HepG2 (cell line): ENCODE measurements around the gene ASCL2. TPM values are rescaled to one million over a fixed set of nuclear protein-coding genes. Genes with fewer than 3 reads are reported as not detected.
A peak's percentile ranks its signal among the peaks of the same experiment; 100 is the strongest.

ENCODE experiments used
- CBX2 ChIP-seq, 2 experiments: fragments of 200-600 bp in 1 of 2; sonication (generic); formaldehyde crosslinking in 1 of 2; IDR thresholded peaks; 2 replicates each; pipeline versions ENCODE4 v1.7.0 to v1.8.1; 2018 to 2022; ENCODE audit warnings: low read depth in 2 of 2, low read length in 1 of 2, mild to moderate bottlenecking in 1 of 2, missing genetic modification reagents in 1 of 2
- HOXA5 ChIP-seq: sonication (generic); formaldehyde crosslinking; IDR thresholded peaks from 2 replicates; pipeline ENCODE4 v1.4.0; 2020; ENCODE audit warnings: missing genetic modification reagents
- MXI1 ChIP-seq: IDR thresholded peaks from 3 replicates; pipeline ENCODE4 v1.6.1; 2012; ENCODE audit warnings: low read depth, low read length, inconsistent platforms, borderline replicate concordance
- NONO ChIP-seq, 2 experiments: fragments of 450-650 bp in 1 of 2; sonication (generic) in 1 of 2; formaldehyde crosslinking in 1 of 2; IDR thresholded peaks in 1 of 2; conservative IDR thresholded peaks in 1 of 2; 2 replicates each; pipeline versions ENCODE4 v1.6.1 to v1.8.0; 2017 to 2022; ENCODE audit warnings: mild to moderate bottlenecking in 1 of 2, missing genetic modification reagents in 1 of 2, moderate library complexity in 1 of 2
- PRPF4 ChIP-seq: fragments of 200-400 bp; formaldehyde crosslinking; IDR thresholded peaks from 2 replicates; pipeline ENCODE4 v1.6.1; 2016; ENCODE audit warnings: low read length, low read depth; ENCODE audit not compliant: poor library complexity, severe bottlenecking
- RORA ChIP-seq: sonication (generic); formaldehyde crosslinking; IDR thresholded peaks from 2 replicates; pipeline ENCODE4 v1.5.0; 2020; ENCODE audit warnings: mild to moderate bottlenecking, missing genetic modification reagents, moderate library complexity
- SIX4 ChIP-seq: sonication (generic); formaldehyde crosslinking; IDR thresholded peaks from 2 replicates; pipeline ENCODE4 v1.4.0; 2020; ENCODE audit warnings: missing genetic modification reagents
- U2AF1 ChIP-seq: fragments of 200-400 bp; formaldehyde crosslinking; optimal IDR thresholded peaks from 2 replicates; pipeline ENCODE3; 2017; ENCODE audit warnings: mild to moderate bottlenecking, low read depth, low read length
- XRCC5 ChIP-seq: fragments of 200-400 bp; formaldehyde crosslinking; optimal IDR thresholded peaks from 2 replicates; pipeline ENCODE3; 2017; ENCODE audit warnings: mild to moderate bottlenecking, low read length
- ZFX ChIP-seq: sonication (generic); formaldehyde crosslinking; IDR thresholded peaks from 2 replicates; pipeline ENCODE4 v1.4.0; 2020; ENCODE audit warnings: mild to moderate bottlenecking, low read depth, missing genetic modification reagents, moderate library complexity
- ZNF232 ChIP-seq: sonication (generic); formaldehyde crosslinking; IDR thresholded peaks from 2 replicates; pipeline ENCODE4 v1.4.0; 2020; ENCODE audit warnings: missing genetic modification reagents, borderline replicate concordance
- ZNF235 ChIP-seq: sonication (generic); formaldehyde crosslinking; IDR thresholded peaks from 2 replicates; pipeline ENCODE4 v1.8.1; 2023; ENCODE audit warnings: mild to moderate bottlenecking, missing genetic modification reagents, borderline replicate concordance
- ZNF451 ChIP-seq: sonication (generic); formaldehyde crosslinking; IDR thresholded peaks from 2 replicates; pipeline ENCODE4 v1.5.0; 2020; ENCODE audit warnings: mild to moderate bottlenecking, missing genetic modification reagents
- ZNF510 ChIP-seq: sonication (generic); formaldehyde crosslinking; IDR thresholded peaks from 2 replicates; pipeline ENCODE4 v1.4.0; 2020; ENCODE audit warnings: low read depth, mild to moderate bottlenecking, missing genetic modification reagents
- ZNF563 ChIP-seq: sonication (generic); formaldehyde crosslinking; IDR thresholded peaks from 2 replicates; pipeline ENCODE4 v1.8.0; 2022; ENCODE audit warnings: mild to moderate bottlenecking, moderate library complexity, missing genetic modification reagents
- ZNF567 ChIP-seq: sonication (generic); formaldehyde crosslinking; IDR thresholded peaks from 2 replicates; pipeline ENCODE4 v1.8.1; 2023; ENCODE audit warnings: mild to moderate bottlenecking, missing genetic modification reagents, borderline replicate concordance
- ZNF678 ChIP-seq: sonication (generic); formaldehyde crosslinking; IDR thresholded peaks from 2 replicates; pipeline ENCODE4 v1.4.0; 2020; ENCODE audit warnings: mild to moderate bottlenecking, missing genetic modification reagents
- polyA plus RNA-seq, 8 experiments: library from polyadenylated mRNA; depleted of rRNA in 3 of 8; stranded (reverse) in 7 of 8; unstranded in 1 of 8; fragments of >200 nt; fragmentation: Illumina TruSeq in 4 of 8; extraction: Trizol in 4 of 8; gene quantifications; 2 replicates each; pipeline versions ENCODE4 v1.2.1 to v1.2.3, GENCODE V29; 2011 to 2016; ENCODE audit warnings: low read depth in 4 of 8, missing spikeins in 1 of 8, mixed read lengths in 1 of 8; ENCODE audit not compliant: insufficient read depth in 1 of 8
- total RNA-seq, 5 experiments: library from RNA; depleted of rRNA; stranded (reverse); fragments of >200 nt; fragmentation: Illumina TruSeq; extraction: Trizol; gene quantifications; 2 replicates each; pipeline ENCODE4 v1.2.3, GENCODE V29; 2016; ENCODE audit warnings: low read depth in 1 of 5
- TF ChIP-seq, protein P1 (sequence below): sonication (generic); formaldehyde crosslinking; IDR thresholded peaks from 2 replicates; pipeline ENCODE4 v1.5.1; 2020; ENCODE audit warnings: missing genetic modification reagents, mild to moderate bottlenecking, borderline replicate concordance
- TF ChIP-seq, protein P2 (sequence below), 2 experiments: sonication (generic) in 1 of 2; formaldehyde crosslinking in 1 of 2; IDR thresholded peaks; 2 replicates each; pipeline versions ENCODE4 v1.4.0 to v1.6.1; 2018 to 2020; ENCODE audit warnings: missing genetic modification reagents in 2 of 2, borderline replicate concordance in 1 of 2, low read depth in 1 of 2, mild to moderate bottlenecking in 1 of 2, missing biosample characterization in 1 of 2
- TF ChIP-seq, protein P3 (sequence below): IDR thresholded peaks from 2 replicates; pipeline ENCODE4 v1.6.1; 2012; ENCODE audit warnings: low read length, improper control_type of control experiment
- TF ChIP-seq, protein P4 (sequence below): sonication (generic); formaldehyde crosslinking; IDR thresholded peaks from 2 replicates; pipeline ENCODE4 v1.5.1; 2020; ENCODE audit warnings: missing genetic modification reagents, mild to moderate bottlenecking, borderline replicate concordance

ASCL2 gene
- total and polyA plus RNA-seq, 2 of the 13 experiments (the other 11 are each of a cell fraction or from before 2014, with no cell fraction given): 0.07 TPM; not detected in 1

DNA sequence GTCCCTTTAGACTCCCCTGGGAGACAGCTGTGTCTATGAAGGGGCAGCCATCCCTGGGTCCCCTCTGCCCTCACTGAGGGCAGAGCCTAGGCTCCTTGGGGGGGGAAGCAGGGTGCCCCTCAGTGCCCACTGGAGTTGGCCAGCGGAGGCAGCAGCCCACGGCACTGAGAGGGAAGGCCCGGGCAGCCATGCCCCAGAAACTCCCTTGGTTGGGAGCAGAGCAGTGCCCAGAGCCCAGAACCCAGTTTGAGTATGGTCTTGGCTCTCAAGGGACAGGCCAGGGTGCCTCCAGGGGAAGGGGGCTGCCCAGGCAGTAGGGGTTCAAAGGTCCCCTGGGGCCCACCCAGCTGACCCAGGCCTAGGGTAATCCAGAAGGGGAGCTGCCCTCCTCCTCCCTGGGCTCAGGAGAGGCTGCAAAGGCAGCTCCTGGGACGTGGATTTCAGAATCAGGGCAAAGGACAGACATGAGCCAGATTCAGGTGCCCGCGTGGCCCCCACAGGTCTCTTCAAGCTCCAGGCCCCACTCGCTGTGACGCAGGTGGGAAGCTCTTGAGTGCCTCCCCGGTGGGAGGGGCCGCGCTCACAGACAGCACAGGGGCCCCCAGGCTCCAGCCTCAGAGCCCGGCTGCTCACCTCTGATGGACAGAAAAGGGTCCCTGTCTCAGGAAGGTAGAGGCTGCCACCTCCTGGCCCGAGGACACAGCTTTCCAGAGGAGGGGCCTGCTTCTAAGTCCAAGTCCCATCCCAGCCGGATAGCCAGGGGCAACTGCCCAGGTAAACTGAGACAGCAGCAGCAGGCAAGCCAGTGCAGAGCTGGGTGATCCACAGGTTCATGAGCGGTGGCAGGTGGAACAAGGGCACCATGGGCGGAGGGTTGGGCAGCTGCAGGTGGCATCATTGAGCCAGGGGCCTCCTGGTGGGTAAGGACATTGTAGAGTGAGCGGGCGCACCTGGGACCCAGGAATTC lies 28.7 kb upstream of the ASCL2 start (continued):
- TF ChIP-seq CBX2 (IDR thresholded peaks at IDR 0.05; ENCODE audit: low read depth, low read length): no peak
- TF ChIP-seq CBX2 (CRISPR knock-in tag; IDR thresholded peaks at IDR 0.05; ENCODE audit: low read depth): no peak
- no peak for TF ChIP-seq SIX4 (CRISPR knock-in tag)
- TF ChIP-seq ZNF235 (CRISPR knock-in tag): no peak
- TF ChIP-seq, protein P1, sequence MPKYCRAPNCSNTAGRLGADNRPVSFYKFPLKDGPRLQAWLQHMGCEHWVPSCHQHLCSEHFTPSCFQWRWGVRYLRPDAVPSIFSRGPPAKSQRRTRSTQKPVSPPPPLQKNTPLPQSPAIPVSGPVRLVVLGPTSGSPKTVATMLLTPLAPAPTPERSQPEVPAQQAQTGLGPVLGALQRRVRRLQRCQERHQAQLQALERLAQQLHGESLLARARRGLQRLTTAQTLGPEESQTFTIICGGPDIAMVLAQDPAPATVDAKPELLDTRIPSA: no peak
- no peak for TF ChIP-seq RORA (CRISPR knock-in tag)
- TF ChIP-seq, protein P2, sequence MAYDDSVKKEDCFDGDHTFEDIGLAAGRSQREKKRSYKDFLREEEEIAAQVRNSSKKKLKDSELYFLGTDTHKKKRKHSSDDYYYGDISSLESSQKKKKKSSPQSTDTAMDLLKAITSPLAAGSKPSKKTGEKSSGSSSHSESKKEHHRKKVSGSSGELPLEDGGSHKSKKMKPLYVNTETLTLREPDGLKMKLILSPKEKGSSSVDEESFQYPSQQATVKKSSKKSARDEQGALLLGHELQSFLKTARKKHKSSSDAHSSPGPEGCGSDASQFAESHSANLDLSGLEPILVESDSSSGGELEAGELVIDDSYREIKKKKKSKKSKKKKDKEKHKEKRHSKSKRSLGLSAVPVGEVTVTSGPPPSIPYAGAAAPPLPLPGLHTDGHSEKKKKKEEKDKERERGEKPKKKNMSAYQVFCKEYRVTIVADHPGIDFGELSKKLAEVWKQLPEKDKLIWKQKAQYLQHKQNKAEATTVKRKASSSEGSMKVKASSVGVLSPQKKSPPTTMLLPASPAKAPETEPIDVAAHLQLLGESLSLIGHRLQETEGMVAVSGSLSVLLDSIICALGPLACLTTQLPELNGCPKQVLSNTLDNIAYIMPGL (CRISPR knock-in tag; IDR thresholded peaks at IDR 0.05; ENCODE audit: borderline replicate concordance in 1 of 2, low read depth in 1 of 2): peak in 1 of 2 experiments; percentile 29; a peak in 1 of 4 replicates
- peak; percentile 60 for TF ChIP-seq ZFX (CRISPR knock-in tag)
- no peak for TF ChIP-seq ZNF232 (CRISPR knock-in tag)
- TF ChIP-seq ZNF563 (CRISPR knock-in tag): no peak
- TF ChIP-seq, protein P3, sequence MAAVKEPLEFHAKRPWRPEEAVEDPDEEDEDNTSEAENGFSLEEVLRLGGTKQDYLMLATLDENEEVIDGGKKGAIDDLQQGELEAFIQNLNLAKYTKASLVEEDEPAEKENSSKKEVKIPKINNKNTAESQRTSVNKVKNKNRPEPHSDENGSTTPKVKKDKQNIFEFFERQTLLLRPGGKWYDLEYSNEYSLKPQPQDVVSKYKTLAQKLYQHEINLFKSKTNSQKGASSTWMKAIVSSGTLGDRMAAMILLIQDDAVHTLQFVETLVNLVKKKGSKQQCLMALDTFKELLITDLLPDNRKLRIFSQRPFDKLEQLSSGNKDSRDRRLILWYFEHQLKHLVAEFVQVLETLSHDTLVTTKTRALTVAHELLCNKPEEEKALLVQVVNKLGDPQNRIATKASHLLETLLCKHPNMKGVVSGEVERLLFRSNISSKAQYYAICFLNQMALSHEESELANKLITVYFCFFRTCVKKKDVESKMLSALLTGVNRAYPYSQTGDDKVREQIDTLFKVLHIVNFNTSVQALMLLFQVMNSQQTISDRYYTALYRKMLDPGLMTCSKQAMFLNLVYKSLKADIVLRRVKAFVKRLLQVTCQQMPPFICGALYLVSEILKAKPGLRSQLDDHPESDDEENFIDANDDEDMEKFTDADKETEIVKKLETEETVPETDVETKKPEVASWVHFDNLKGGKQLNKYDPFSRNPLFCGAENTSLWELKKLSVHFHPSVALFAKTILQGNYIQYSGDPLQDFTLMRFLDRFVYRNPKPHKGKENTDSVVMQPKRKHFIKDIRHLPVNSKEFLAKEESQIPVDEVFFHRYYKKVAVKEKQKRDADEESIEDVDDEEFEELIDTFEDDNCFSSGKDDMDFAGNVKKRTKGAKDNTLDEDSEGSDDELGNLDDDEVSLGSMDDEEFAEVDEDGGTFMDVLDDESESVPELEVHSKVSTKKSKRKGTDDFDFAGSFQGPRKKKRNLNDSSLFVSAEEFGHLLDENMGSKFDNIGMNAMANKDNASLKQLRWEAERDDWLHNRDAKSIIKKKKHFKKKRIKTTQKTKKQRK: no peak
- no peak for TF ChIP-seq HOXA5 (CRISPR knock-in tag)
- no peak for TF ChIP-seq ZNF567 (CRISPR knock-in tag)
- TF ChIP-seq ZNF451 (CRISPR knock-in tag): no peak
- TF ChIP-seq ZNF510 (CRISPR knock-in tag): no peak
- no peak for TF ChIP-seq MXI1
- no peak for TF ChIP-seq PRPF4
- peak; percentile 16 for TF ChIP-seq XRCC5
- TF ChIP-seq ZNF678 (CRISPR knock-in tag): no peak
- TF ChIP-seq, protein P4, sequence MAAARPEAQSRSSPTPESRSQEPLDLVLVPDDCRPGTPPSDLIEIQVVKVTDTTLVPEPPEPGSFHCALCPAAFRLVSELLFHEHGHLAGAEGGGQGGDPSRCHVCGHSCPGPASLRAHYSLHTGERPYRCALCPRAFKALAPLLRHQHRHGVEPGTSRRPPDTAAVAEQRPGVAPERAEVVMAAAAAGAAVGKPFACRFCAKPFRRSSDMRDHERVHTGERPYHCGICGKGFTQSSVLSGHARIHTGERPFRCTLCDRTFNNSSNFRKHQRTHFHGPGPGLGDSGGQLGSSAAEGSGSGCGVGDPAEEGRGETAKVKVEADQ (CRISPR knock-in tag): no peak
- TF ChIP-seq NONO (IDR thresholded peaks at IDR 0.05): no peak
- 0 out of 2 replicates have a peak, but pooled peaks have one; percentile 20 for TF ChIP-seq NONO (CRISPR knock-in tag; conservative IDR thresholded peaks at IDR 0.05)
- TF ChIP-seq U2AF1: no peak
